Keratinocyte (primary cell): ENCODE results near the gene ROBO4. TPM values are rescaled to one million over a fixed set of nuclear protein-coding genes. Genes with fewer than 3 reads are reported as not detected.

Source experiments
- DNase-seq: peaks from one replicate; pipeline ENCODE4 v3.0.0-alpha.2; 2011; ENCODE audit warnings: low read depth, missing footprints, low spot score
- FAIRE-seq: peaks from 2 replicates; lab custom pipeline; 2011; peaks lifted over from hg19 to GRCh38; lab: Jason Lieb, UNC
- H2AFZ ChIP-seq: 2 replicates; pipeline ENCODE4 v1.6.0; 2012; ENCODE audit warnings: low read length, control low read depth, inconsistent platforms; ENCODE audit not compliant: control insufficient read depth
- H3K27ac ChIP-seq: 2 replicates; pipeline ENCODE4 v1.5.1; 2011; ENCODE audit warnings: low read length; ENCODE audit not compliant: control insufficient read depth, insufficient read depth
- H3K27me3 ChIP-seq: 3 replicates; pipeline ENCODE4 v1.6.0; 2011; ENCODE audit warnings: low read length; ENCODE audit not compliant: control insufficient read depth, insufficient read depth; ENCODE audit errors: extremely low read depth
- H3K36me3 ChIP-seq, 2 experiments: 2 replicates in 1 of 2; 3 replicates in 1 of 2; pipeline ENCODE4 v1.5.1; 2011; ENCODE audit warnings: low read length in 2 of 2, mild to moderate bottlenecking in 1 of 2; ENCODE audit not compliant: control insufficient read depth in 2 of 2, insufficient read depth in 2 of 2; ENCODE audit errors: extremely low read depth in 1 of 2
- H3K4me1 ChIP-seq: 3 replicates; pipeline ENCODE4 v1.5.1; 2011; ENCODE audit warnings: low read length; ENCODE audit not compliant: control insufficient read depth, insufficient read depth; ENCODE audit errors: extremely low read depth
- H3K4me2 ChIP-seq: 3 replicates; pipeline ENCODE4 v1.6.0; 2011; ENCODE audit warnings: low read depth, low read length; ENCODE audit not compliant: control insufficient read depth, insufficient read depth; ENCODE audit errors: extremely low read depth
- H3K4me3 ChIP-seq, 3 experiments: fragments of 200-600 bp in 1 of 3; sonication (generic) in 1 of 3; 2 replicates in 2 of 3; 3 replicates in 1 of 3; pipeline ENCODE4 v1.5.1; 2011 to 2016; ENCODE audit warnings: low read length in 3 of 3, mild to moderate bottlenecking in 3 of 3, control low read depth in 2 of 3, inconsistent platforms in 1 of 3, low read depth in 1 of 3, mixed read lengths in 1 of 3, mixed run types in 1 of 3, moderate library complexity in 1 of 3; ENCODE audit not compliant: control insufficient read depth in 2 of 3, insufficient read depth in 2 of 3; ENCODE audit errors: extremely low read depth in 1 of 3
- H3K79me2 ChIP-seq: 2 replicates; pipeline ENCODE4 v1.6.0; 2012; ENCODE audit warnings: low read length; ENCODE audit not compliant: control insufficient read depth, insufficient read depth
- H3K9ac ChIP-seq: 3 replicates; pipeline ENCODE4 v1.6.0; 2011; ENCODE audit warnings: low read length; ENCODE audit not compliant: control insufficient read depth, insufficient read depth; ENCODE audit errors: extremely low read depth
- H3K9me1 ChIP-seq: 3 replicates; pipeline ENCODE4 v1.6.0; 2011; ENCODE audit warnings: low read length; ENCODE audit not compliant: control insufficient read depth, insufficient read depth; ENCODE audit errors: extremely low read depth
- H3K9me3 ChIP-seq: 2 replicates; pipeline ENCODE4 v1.5.1; 2012; ENCODE audit warnings: low read depth, low read length; ENCODE audit not compliant: control insufficient read depth
- H4K20me1 ChIP-seq: 3 replicates; pipeline ENCODE4 v1.6.0; 2011; ENCODE audit warnings: low read length; ENCODE audit not compliant: control insufficient read depth, insufficient read depth; ENCODE audit errors: extremely low read depth
- CTCF ChIP-seq, 3 experiments: IDR thresholded peaks in 1 of 3; conservative IDR thresholded peaks in 1 of 3; optimal IDR thresholded peaks in 1 of 3; 2 replicates in 2 of 3; 3 replicates in 1 of 3; pipeline versions ENCODE3 to v1.5.1; 2011; ENCODE audit warnings: low read length in 3 of 3, mild to moderate bottlenecking in 3 of 3, moderate library complexity in 2 of 3, control low read depth in 1 of 3, inconsistent platforms in 1 of 3; ENCODE audit not compliant: insufficient read depth in 2 of 3; ENCODE audit errors: extremely low read depth in 1 of 3
- EZH2 ChIP-seq: IDR thresholded peaks from one replicate; pipeline ENCODE4 v1.6.1; 2012; ENCODE audit warnings: inconsistent platforms, mild to moderate bottlenecking, low read length, moderate library complexity
- dilution Hi-C: fragments of 300-500 bp; cut with MboI; formaldehyde crosslinking; loops from one replicate; pipeline ENCODE4 v1.7.0; 2020; ENCODE audit warnings: low sequenced_read_pairs; ENCODE audit not compliant: extremely low pct_ligation_motif_present
- polyA plus RNA-seq, 5 experiments: library from polyadenylated mRNA; depleted of rRNA in 3 of 5; stranded (reverse) in 3 of 5; stranded (forward) in 1 of 5; unstranded in 1 of 5; fragments of >200 nt; gene quantifications; 1 replicate in 1 of 5; 2 replicates in 3 of 5; 3 replicates in 1 of 5; pipeline versions ENCODE4 v1.2.1 to v1.2.3, GENCODE V29; 2011 to 2012; ENCODE audit warnings: missing spikeins in 2 of 5, low read depth in 1 of 5, low replicate concordance in 1 of 5

ROBO4 gene
- polyA plus RNA-seq, 1 donor (not counting 4 experiments of a cell fraction or from before 2014, with no cell fraction given): 0.94 TPM

GRCh38 chr11:124865902-124866851 is 31.5 kb downstream of the ROBO4 start:
- Histone ChIP-seq H3K4me2 (peak overlapping the region; percentile 62), H2AFZ (no peak overlapping the region), H3K9me3 (no peaks in the 10 kb centered on the region), H3K9me1 (no peaks in the 10 kb centered on the region), H3K4me1 (peaks cover 3% of the 10 kb centered on the region), H3K9ac (no peak overlapping the region), H3K4me3 (peak overlapping the region in 1 of 3 experiments; percentile 27), H3K27ac (no peak overlapping the region), H4K20me1 (no peaks in the 10 kb centered on the region), H3K27me3 (peaks cover 98% of the 10 kb centered on the region), H3K36me3 (no peaks in the 10 kb centered on the region), H3K79me2 (no peaks in the 10 kb centered on the region)
- TF ChIP-seq CTCF (optimal IDR thresholded peaks at IDR 0.05 in 1 of 3, IDR thresholded peaks at IDR 0.05 in 1 of 3, conservative IDR thresholded peaks at IDR 0.05 in 1 of 3; ENCODE audit: extremely low read depth in 1 of 3, insufficient read depth in 2 of 3, low read length in 3 of 3) (peak; percentile 44 to 79 (median 73)), EZH2 (peak; percentile 16)
- no peak for FAIRE-seq
- dilution Hi-C loops: no loop called here
- DNase-seq: no peak

- TF ChIP-seq CTCF (optimal IDR thresholded peaks at IDR 0.05 in 1 of 3, IDR thresholded peaks at IDR 0.05 in 1 of 3, conservative IDR thresholded peaks at IDR 0.05 in 1 of 3; ENCODE audit: extremely low read depth in 1 of 3, insufficient read depth in 2 of 3, low read length in 3 of 3) (no peak), EZH2 (peak; percentile 51)
- no peak within 1 kb of the TSS for H2AFZ ChIP-seq
- H3K4me1 ChIP-seq: peaks cover 3% of the 10 kb centered on the region
- H3K4me2 ChIP-seq: peak within 1 kb of the TSS; percentile 62
- H3K27ac ChIP-seq: no peak within 1 kb of the TSS
- no peaks in the 10 kb centered on the region for H3K9me1 ChIP-seq
- dilution Hi-C loops: no loop called here
- no peak for DNase-seq
- H3K9me3 ChIP-seq: no peaks in the 10 kb centered on the region
- H3K9ac ChIP-seq: no peak within 1 kb of the TSS
- H4K20me1 ChIP-seq: no peaks in the 10 kb centered on the region
- H3K79me2 ChIP-seq: no peaks in the 10 kb centered on the region
- peak within 1 kb of the TSS in 1 of 3 experiments; percentile 27 for H3K4me3 ChIP-seq
- FAIRE-seq: no peak
- H3K36me3 ChIP-seq: no peaks in the 10 kb centered on the region
- peaks cover 98% of the 10 kb centered on the region for H3K27me3 ChIP-seq
These were observed 32.3 kb downstream of the ROBO4 start, which contains the start of gene ROBO3 for GRCh38 chr11:124865181-124865901. Gene ROBO3, plus strand, starts transcription at chr11:124865432. Its CDS starts 146 bp downstream, at chr11:124865578.
